Epithelial cell of proximal tubule (primary cell): ENCODE results near the gene NQO1. TPM values are rescaled to one million over a fixed set of nuclear protein-coding genes. Genes with fewer than 3 reads are reported as not detected.

Experiments
- DNase-seq: peaks from one replicate; pipeline ENCODE4 v3.0.0-alpha.2; 2011; ENCODE audit warnings: low read depth
- H3K4me3 ChIP-seq: 2 replicates; pipeline ENCODE4 v1.5.1; 2011; ENCODE audit warnings: low read depth, mild to moderate bottlenecking, low read length
- total RNA-seq: library from RNA; depleted of rRNA; stranded (reverse); fragments of >200 nt; gene quantifications from 2 replicates; pipeline ENCODE4 v1.2.3, GENCODE V29; 2015
- TF ChIP-seq, protein P1 (sequence below): conservative IDR thresholded peaks from 2 replicates; pipeline ENCODE4 v1.5.1; 2012; ENCODE audit warnings: low read depth, mild to moderate bottlenecking, low read length

Gene NQO1
- total RNA-seq = 133 and 135 TPM in 2 replicates

DNA sequence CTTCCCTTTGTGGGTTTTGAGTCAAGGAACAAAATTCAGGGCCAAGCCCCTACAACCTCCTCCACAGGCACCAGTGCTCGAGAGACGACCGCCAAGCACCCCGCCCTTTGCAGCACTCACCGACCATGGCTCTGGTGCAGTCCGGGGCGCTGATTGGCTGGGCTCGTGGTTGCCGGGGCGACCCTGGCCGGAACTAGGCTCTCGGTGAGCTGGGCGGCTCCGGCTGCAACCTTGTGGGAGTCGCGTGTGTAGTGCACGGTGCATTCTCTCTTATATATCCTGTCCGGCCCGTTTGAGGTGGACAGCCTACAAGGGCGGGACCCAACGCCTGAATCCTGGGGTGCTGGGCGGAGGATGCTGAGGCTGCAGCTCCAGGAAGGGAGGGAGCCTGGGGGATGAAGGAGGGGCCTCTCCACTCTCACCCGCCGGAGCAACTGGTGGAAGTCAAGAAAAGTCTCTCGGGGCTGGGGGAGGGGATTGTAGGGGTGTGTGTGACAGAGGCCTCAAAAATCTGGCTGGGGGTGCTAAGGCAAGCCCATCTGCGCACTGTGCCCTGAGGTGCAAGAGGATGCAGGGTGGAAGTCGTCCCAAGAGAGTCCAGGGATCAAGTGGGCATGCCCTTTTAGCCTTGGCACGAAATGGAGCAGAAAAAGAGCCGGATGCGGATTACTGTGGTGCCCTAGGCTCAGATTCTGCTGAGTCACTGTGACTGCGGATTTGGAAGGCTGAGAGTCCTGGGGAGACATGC, at the start of gene NQO1:
Gene NQO1 (minus strand): TSS at position 248 of the 748 bp plus-strand sequence. CDS start 121 bp downstream, at position 127.
- peak within 1 kb of the TSS; percentile 58 for H3K4me3 ChIP-seq
- DNase-seq = peak; percentile 27
- TF ChIP-seq, protein P1, sequence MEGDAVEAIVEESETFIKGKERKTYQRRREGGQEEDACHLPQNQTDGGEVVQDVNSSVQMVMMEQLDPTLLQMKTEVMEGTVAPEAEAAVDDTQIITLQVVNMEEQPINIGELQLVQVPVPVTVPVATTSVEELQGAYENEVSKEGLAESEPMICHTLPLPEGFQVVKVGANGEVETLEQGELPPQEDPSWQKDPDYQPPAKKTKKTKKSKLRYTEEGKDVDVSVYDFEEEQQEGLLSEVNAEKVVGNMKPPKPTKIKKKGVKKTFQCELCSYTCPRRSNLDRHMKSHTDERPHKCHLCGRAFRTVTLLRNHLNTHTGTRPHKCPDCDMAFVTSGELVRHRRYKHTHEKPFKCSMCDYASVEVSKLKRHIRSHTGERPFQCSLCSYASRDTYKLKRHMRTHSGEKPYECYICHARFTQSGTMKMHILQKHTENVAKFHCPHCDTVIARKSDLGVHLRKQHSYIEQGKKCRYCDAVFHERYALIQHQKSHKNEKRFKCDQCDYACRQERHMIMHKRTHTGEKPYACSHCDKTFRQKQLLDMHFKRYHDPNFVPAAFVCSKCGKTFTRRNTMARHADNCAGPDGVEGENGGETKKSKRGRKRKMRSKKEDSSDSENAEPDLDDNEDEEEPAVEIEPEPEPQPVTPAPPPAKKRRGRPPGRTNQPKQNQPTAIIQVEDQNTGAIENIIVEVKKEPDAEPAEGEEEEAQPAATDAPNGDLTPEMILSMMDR = no peak

DNA sequence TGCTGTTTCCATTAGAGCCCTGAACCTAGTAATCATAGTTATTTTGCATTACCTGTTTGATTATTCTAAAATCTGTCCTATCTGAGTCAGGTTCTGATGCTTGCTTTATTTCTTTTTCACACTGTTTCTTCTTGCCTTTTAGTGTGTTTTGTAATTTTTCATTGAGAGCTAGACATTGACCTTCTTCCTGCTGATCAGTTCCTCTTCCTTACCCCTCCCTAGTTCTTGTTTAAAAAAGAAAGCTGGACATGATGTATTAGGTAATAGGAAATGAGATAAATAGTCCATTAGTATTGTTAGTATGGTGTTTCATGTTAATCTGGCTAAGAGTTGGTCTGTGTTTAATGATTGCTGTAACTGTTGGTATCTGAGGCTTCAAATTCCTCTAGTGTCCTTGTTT, 49.2 kb upstream of the NQO1 start:
- TF ChIP-seq, protein P1 = no peak
- no peak for DNase-seq
- no peak overlapping the region for H3K4me3 ChIP-seq

DNA sequence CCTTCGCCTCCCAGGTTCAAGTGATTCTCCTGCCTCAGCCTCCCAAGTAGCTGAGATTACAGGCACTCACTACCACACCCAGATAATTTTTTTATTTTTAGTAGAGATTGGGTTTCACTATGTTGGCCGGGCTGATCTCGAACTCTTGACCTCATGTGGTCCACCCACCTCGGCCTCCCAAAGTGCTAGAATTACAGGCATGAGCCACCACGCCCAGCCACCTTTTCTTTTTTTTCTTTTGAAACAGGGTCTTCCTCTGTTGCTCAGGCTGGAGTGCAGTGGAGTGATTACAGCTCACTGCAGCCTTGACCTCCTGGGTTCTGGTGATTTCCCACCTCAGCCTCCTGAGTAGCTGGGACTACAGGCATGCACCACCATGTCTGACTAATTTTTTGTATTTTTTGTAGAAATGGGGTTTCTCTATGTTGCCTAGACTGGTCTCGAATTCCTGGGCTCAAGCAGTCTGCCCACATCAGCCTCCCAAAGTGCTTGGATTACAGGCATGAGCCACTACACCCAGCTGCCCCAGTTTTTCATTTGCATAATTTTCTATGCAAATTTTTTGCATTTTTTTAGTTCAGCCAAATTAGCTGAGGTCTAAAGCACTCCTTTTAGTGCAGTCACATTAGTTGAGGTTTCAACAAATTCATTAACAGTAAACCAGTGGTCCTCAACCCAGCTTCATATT, 47.0 kb upstream of the NQO1 start:
- DNase-seq = no peak
- TF ChIP-seq, protein P1 = no peak
- H3K4me3 ChIP-seq = no peak overlapping the region

DNA sequence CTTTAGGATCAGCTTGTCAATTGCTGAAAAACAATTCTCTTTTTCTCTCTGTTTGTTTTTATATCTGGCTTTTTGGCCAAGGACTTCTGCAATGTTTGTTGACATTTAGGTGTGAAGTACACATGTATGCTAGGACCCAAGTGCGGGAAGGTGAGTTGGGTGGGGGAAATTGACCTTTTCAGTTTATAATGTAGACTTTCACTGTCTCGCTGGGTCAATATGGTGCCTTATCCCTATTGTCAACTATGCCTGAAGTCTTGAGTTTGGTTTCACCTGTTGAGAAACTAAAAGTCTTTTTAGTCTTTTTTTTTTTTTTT, 45.2 kb upstream of the NQO1 start:
- TF ChIP-seq, protein P1 = no peak
- no peak for DNase-seq
- H3K4me3 ChIP-seq = no peak overlapping the region

DNA sequence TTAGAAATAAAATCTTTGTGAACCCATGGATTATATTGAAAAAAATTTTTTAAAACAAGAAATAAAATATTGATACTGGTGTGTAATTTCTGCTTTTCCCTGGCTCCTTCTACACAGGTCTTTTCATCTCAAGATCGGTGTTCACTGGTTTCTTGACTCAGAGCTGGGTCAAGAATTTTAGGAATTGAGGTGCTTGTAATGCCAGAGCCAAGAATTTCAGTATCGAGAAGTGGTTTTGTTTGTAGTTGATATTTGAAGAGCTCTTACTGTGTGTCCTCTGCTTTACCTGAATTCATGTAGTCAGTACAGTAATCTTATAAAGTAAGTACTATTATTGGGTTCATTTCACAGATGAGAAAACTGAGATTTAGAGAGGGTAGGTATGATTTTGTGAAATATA, 43.0 kb upstream of the NQO1 start:
- TF ChIP-seq, protein P1 = no peak
- no peak overlapping the region for H3K4me3 ChIP-seq
- no peak for DNase-seq

DNA sequence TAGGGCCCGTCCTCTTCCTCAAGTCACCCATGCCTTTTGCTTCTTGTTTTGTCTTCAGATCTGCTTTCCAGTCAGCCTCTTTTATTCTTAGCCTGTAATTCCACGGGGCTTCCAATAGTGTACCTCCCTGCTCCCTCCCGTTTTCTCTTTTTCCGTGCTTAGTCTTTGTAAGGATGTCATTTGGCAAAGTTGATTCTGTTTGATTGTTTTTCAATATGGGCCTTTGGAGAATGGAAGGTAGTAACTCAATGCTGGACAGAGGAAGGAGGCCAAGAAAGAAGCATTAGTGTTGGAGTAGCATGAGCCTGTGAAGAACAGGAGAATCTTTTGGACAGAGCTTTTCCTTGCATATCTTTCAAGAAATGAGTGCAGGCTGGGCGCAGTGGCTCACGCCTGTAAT, 42.3 kb upstream of the NQO1 start:
- H3K4me3 ChIP-seq = no peak overlapping the region
- DNase-seq = no peak
- TF ChIP-seq, protein P1 = no peak
